Keratinocyte (primary cell): ENCODE measurements around the gene DCHS1. TPM values are rescaled to one million over a fixed set of nuclear protein-coding genes. Genes with fewer than 3 reads are reported as not detected.

Experiments used
- DNase-seq: peaks from one replicate; pipeline ENCODE4 v3.0.0-alpha.2; 2011; ENCODE audit warnings: low read depth, missing footprints, low spot score
- FAIRE-seq: peaks from 2 replicates; lab custom pipeline; 2011; peaks lifted over from hg19 to GRCh38; lab: Jason Lieb, UNC
- H2AFZ ChIP-seq: 2 replicates; pipeline ENCODE4 v1.6.0; 2012; ENCODE audit warnings: low read length, control low read depth, inconsistent platforms; ENCODE audit not compliant: control insufficient read depth
- H3K27ac ChIP-seq: 2 replicates; pipeline ENCODE4 v1.5.1; 2011; ENCODE audit warnings: low read length; ENCODE audit not compliant: control insufficient read depth, insufficient read depth
- H3K27me3 ChIP-seq: 3 replicates; pipeline ENCODE4 v1.6.0; 2011; ENCODE audit warnings: low read length; ENCODE audit not compliant: control insufficient read depth, insufficient read depth; ENCODE audit errors: extremely low read depth
- H3K36me3 ChIP-seq, 2 experiments: 2 replicates in 1 of 2; 3 replicates in 1 of 2; pipeline ENCODE4 v1.5.1; 2011; ENCODE audit warnings: low read length in 2 of 2, mild to moderate bottlenecking in 1 of 2; ENCODE audit not compliant: control insufficient read depth in 2 of 2, insufficient read depth in 2 of 2; ENCODE audit errors: extremely low read depth in 1 of 2
- H3K4me1 ChIP-seq: 3 replicates; pipeline ENCODE4 v1.5.1; 2011; ENCODE audit warnings: low read length; ENCODE audit not compliant: control insufficient read depth, insufficient read depth; ENCODE audit errors: extremely low read depth
- H3K4me2 ChIP-seq: 3 replicates; pipeline ENCODE4 v1.6.0; 2011; ENCODE audit warnings: low read depth, low read length; ENCODE audit not compliant: control insufficient read depth, insufficient read depth; ENCODE audit errors: extremely low read depth
- H3K4me3 ChIP-seq, 3 experiments: fragments of 200-600 bp in 1 of 3; sonication (generic) in 1 of 3; 2 replicates in 2 of 3; 3 replicates in 1 of 3; pipeline ENCODE4 v1.5.1; 2011 to 2016; ENCODE audit warnings: low read length in 3 of 3, mild to moderate bottlenecking in 3 of 3, control low read depth in 2 of 3, inconsistent platforms in 1 of 3, low read depth in 1 of 3, mixed read lengths in 1 of 3, mixed run types in 1 of 3, moderate library complexity in 1 of 3; ENCODE audit not compliant: control insufficient read depth in 2 of 3, insufficient read depth in 2 of 3; ENCODE audit errors: extremely low read depth in 1 of 3
- H3K79me2 ChIP-seq: 2 replicates; pipeline ENCODE4 v1.6.0; 2012; ENCODE audit warnings: low read length; ENCODE audit not compliant: control insufficient read depth, insufficient read depth
- H3K9ac ChIP-seq: 3 replicates; pipeline ENCODE4 v1.6.0; 2011; ENCODE audit warnings: low read length; ENCODE audit not compliant: control insufficient read depth, insufficient read depth; ENCODE audit errors: extremely low read depth
- H3K9me1 ChIP-seq: 3 replicates; pipeline ENCODE4 v1.6.0; 2011; ENCODE audit warnings: low read length; ENCODE audit not compliant: control insufficient read depth, insufficient read depth; ENCODE audit errors: extremely low read depth
- H3K9me3 ChIP-seq: 2 replicates; pipeline ENCODE4 v1.5.1; 2012; ENCODE audit warnings: low read depth, low read length; ENCODE audit not compliant: control insufficient read depth
- H4K20me1 ChIP-seq: 3 replicates; pipeline ENCODE4 v1.6.0; 2011; ENCODE audit warnings: low read length; ENCODE audit not compliant: control insufficient read depth, insufficient read depth; ENCODE audit errors: extremely low read depth
- EZH2 ChIP-seq: IDR thresholded peaks from one replicate; pipeline ENCODE4 v1.6.1; 2012; ENCODE audit warnings: inconsistent platforms, mild to moderate bottlenecking, low read length, moderate library complexity
- dilution Hi-C: fragments of 300-500 bp; cut with MboI; formaldehyde crosslinking; loops from one replicate; pipeline ENCODE4 v1.7.0; 2020; ENCODE audit warnings: low sequenced_read_pairs; ENCODE audit not compliant: extremely low pct_ligation_motif_present
- polyA plus RNA-seq, 5 experiments: library from polyadenylated mRNA; depleted of rRNA in 3 of 5; stranded (reverse) in 3 of 5; stranded (forward) in 1 of 5; unstranded in 1 of 5; fragments of >200 nt; gene quantifications; 1 replicate in 1 of 5; 2 replicates in 3 of 5; 3 replicates in 1 of 5; pipeline versions ENCODE4 v1.2.1 to v1.2.3, GENCODE V29; 2011 to 2012; ENCODE audit warnings: missing spikeins in 2 of 5, low read depth in 1 of 5, low replicate concordance in 1 of 5
- TF ChIP-seq, protein P1 (sequence below), 3 experiments: IDR thresholded peaks in 1 of 3; conservative IDR thresholded peaks in 1 of 3; optimal IDR thresholded peaks in 1 of 3; 2 replicates in 2 of 3; 3 replicates in 1 of 3; pipeline versions ENCODE3 to v1.5.1; 2011; ENCODE audit warnings: low read length in 3 of 3, mild to moderate bottlenecking in 3 of 3, moderate library complexity in 2 of 3, control low read depth in 1 of 3, inconsistent platforms in 1 of 3; ENCODE audit not compliant: insufficient read depth in 2 of 3; ENCODE audit errors: extremely low read depth in 1 of 3

The DCHS1 gene
- polyA plus RNA-seq, 1 donor (not counting 4 experiments of a cell fraction or from before 2014, with no cell fraction given), result 0.03 TPM

DNA sequence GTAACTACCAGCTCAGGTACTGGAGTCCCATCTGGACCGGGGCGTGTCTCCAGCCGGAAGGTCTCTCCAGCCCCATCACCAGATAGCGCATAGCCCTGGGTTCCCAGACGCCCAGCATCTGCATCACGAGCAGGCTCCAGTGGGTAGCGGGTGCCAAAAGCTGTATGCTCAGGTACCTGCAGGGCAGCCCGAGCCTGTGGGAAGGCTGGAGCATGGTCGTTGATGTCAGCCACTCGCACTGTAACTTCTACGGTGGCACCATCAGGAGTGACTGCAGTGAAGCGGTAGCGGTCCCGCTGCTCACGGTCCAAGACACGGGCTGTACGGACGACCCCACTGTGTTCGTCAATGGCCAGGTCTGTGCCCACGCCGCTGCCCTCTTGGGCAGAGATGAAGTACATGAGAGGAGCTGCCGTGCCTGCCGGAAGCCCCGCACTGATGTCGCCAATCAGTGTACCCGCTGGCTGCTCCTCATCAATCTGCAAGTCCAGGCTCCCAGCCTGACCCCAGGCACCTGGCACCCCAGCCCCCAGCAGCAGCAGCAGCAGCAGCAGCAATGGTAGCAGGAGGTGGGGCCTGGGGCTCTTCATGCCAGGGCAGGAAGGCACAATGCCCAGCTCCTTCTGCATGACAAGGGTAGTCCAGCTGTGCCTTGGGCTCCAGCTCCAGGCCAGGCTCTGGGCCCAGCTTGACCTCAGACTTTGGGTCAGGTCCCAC, 14.5 kb downstream of the DCHS1 start:
- Histone ChIP-seq H3K4me1 (no peaks in the 10 kb centered on the region), H2AFZ (no peak overlapping the region), H3K27ac (no peak overlapping the region), H3K9ac (no peak overlapping the region), H3K79me2 (no peaks in the 10 kb centered on the region), H3K36me3 (no peaks in the 10 kb centered on the region), H3K9me1 (no peaks in the 10 kb centered on the region), H3K9me3 (no peaks in the 10 kb centered on the region), H4K20me1 (no peaks in the 10 kb centered on the region), H3K4me2 (no peak overlapping the region), H3K4me3 (no peak overlapping the region), H3K27me3 (no peaks in the 10 kb centered on the region)
- TF ChIP-seq EZH2, result no peak
- TF ChIP-seq, protein P1, sequence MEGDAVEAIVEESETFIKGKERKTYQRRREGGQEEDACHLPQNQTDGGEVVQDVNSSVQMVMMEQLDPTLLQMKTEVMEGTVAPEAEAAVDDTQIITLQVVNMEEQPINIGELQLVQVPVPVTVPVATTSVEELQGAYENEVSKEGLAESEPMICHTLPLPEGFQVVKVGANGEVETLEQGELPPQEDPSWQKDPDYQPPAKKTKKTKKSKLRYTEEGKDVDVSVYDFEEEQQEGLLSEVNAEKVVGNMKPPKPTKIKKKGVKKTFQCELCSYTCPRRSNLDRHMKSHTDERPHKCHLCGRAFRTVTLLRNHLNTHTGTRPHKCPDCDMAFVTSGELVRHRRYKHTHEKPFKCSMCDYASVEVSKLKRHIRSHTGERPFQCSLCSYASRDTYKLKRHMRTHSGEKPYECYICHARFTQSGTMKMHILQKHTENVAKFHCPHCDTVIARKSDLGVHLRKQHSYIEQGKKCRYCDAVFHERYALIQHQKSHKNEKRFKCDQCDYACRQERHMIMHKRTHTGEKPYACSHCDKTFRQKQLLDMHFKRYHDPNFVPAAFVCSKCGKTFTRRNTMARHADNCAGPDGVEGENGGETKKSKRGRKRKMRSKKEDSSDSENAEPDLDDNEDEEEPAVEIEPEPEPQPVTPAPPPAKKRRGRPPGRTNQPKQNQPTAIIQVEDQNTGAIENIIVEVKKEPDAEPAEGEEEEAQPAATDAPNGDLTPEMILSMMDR (optimal IDR thresholded peaks at IDR 0.05 in 1 of 3, IDR thresholded peaks at IDR 0.05 in 1 of 3, conservative IDR thresholded peaks at IDR 0.05 in 1 of 3; ENCODE audit: extremely low read depth in 1 of 3, insufficient read depth in 2 of 3, low read length in 3 of 3), result no peak
- no peak for DNase-seq
- dilution Hi-C loops, result no loop called here
- no peak for FAIRE-seq

DNA sequence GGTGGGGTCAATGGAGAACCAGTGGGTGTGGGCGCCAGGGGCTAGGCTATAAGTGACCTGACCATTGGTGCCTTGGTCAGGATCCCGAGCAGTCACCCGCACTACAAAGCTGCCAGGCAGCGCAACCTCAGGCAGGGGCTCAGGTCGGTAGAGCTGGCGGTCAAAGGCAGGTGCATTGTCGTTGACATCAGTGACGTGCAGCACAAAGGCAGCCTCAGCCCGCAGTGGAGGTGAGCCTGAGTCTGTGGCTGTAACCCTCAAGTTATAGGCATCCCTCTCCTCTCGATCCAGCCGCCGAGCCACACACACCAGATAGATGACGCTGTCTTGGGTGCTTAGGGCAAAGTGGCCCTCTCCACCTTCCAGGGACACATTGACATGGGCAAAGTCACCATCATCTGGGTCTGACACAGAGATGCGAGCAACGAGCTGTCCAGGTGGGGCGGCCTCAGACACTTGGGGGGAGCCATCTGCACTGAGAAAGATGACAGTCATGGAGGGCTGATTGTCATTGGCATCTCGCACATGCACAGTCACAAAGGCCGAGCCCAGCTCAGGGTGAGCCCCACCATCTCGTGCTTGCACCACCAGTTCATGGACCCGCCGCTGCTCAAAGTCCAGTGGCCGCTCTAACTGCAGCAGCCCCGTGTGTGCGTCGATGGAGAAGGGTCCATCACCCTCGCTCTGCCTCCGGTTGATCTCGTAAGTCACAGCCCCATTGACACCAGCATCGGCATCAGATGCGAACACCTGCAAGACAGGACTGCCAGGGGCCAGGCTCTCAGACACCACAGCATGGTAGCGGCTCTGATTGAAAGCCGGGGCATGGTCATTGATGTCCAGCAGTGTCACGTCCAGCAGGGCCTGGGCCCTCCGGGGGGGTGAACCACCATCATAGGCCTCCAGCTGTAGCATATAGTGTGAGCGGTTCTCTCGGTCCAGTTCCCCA, 15.3 kb downstream of the DCHS1 start:
- no peak overlapping the region for H3K9ac ChIP-seq
- no peak overlapping the region for H2AFZ ChIP-seq
- DNase-seq (no peak), FAIRE-seq (no peak)
- H3K4me1 ChIP-seq, result no peaks in the 10 kb centered on the region
- no peaks in the 10 kb centered on the region for H3K27me3 ChIP-seq
- dilution Hi-C loops, result no loop called here
- no peak overlapping the region for H3K27ac ChIP-seq
- no peaks in the 10 kb centered on the region for H4K20me1 ChIP-seq
- TF ChIP-seq EZH2, result no peak
- TF ChIP-seq, protein P1 (optimal IDR thresholded peaks at IDR 0.05 in 1 of 3, IDR thresholded peaks at IDR 0.05 in 1 of 3, conservative IDR thresholded peaks at IDR 0.05 in 1 of 3; ENCODE audit: extremely low read depth in 1 of 3, insufficient read depth in 2 of 3, low read length in 3 of 3), result no peak
- H3K4me3 ChIP-seq, result no peak overlapping the region
- no peaks in the 10 kb centered on the region for H3K9me3 ChIP-seq
- H3K79me2 ChIP-seq, result no peaks in the 10 kb centered on the region
- no peak overlapping the region for H3K4me2 ChIP-seq
- H3K36me3 ChIP-seq, result no peaks in the 10 kb centered on the region
- H3K9me1 ChIP-seq, result no peaks in the 10 kb centered on the region
